K562 (cell line): ENCODE data around the gene NHSL2. TPM values are rescaled to one million over a fixed set of nuclear protein-coding genes. Genes with fewer than 3 reads are reported as not detected.
"Not testable (repeated sequence)": the region's sequence is repeated elsewhere in the genome, so short reads cannot be mapped to it uniquely, and the experiment has no call there.

Experiments used
- ATAC-seq: fragments of 200-7000 bp; cut with Tn5 transposase; 3 replicates; pipeline ENCODE4 v1.9.1; 2020; ENCODE audit warnings: moderate library complexity
- BruUV-seq: library from RNA; stranded (reverse); fragments of 400-500 nt; replicated peaks from 2 replicates; lab custom pipeline; 2021; lab: Mats Ljungman, UMichigan
- CTCF ChIA-PET: fragments of 300-600 bp; formaldehyde crosslinking; extraction: SDS; loops from one replicate; lab custom pipeline; 2021; ENCODE audit warnings: low intra/inter-chr PET ratio; lab: Yijun Ruan, JAX
- POLR2A ChIA-PET: fragments of 300-600, 350-650 bp; sonication (Branson Sonifier 250); formaldehyde crosslinking; extraction: SDS; loops from one replicate; lab custom pipeline; 2021; ENCODE audit warnings: antibody characterized with exemption, inconsistent platforms; lab: Yijun Ruan, JAX
- DNase-seq, 4 experiments: peaks; one replicate each; pipeline versions ENCODE4 v3.0.0 to v3.0.0-alpha.2; 2011 to 2018; ENCODE audit warnings: low spot score in 3 of 4, mixed read lengths in 3 of 4; ENCODE audit errors: extremely low read depth in 1 of 4
- FAIRE-seq: peaks from 2 replicates; lab custom pipeline; 2011; peaks lifted over from hg19 to GRCh38; lab: Jason Lieb, UNC
- H2AFZ ChIP-seq: 2 replicates; pipeline ENCODE4 v1.6.0; 2011; ENCODE audit warnings: low read depth, low read length, control low read depth, inconsistent platforms
- H3K27ac ChIP-seq: fragments of 200-600 bp; 3 replicates; pipeline ENCODE4 v1.8.0; 2011; ENCODE audit warnings: low read depth, mild to moderate bottlenecking, control low read depth, inconsistent platforms, low read length, moderate library complexity, mixed read lengths; ENCODE audit errors: extremely low read depth
- H3K27me3 ChIP-seq, 2 experiments: fragments of 300-600 bp in 1 of 2; 2 replicates in 1 of 2; 3 replicates in 1 of 2; pipeline versions ENCODE4 v1.6.0 to v1.8.0; 2011; ENCODE audit warnings: inconsistent platforms in 2 of 2, low read length in 2 of 2, mild to moderate bottlenecking in 1 of 2, mixed read lengths in 1 of 2, moderate library complexity in 1 of 2; ENCODE audit not compliant: control insufficient read depth in 2 of 2, insufficient read depth in 2 of 2
- H3K36me3 ChIP-seq: fragments of 300-600 bp; 3 replicates; pipeline ENCODE4 v1.8.0; 2011; ENCODE audit warnings: mild to moderate bottlenecking, low read length, inconsistent platforms; ENCODE audit not compliant: control insufficient read depth, insufficient read depth
- H3K4me1 ChIP-seq, 2 experiments: fragments of 200-600 bp in 1 of 2; replicated peaks in 1 of 2; 2 replicates in 1 of 2; 3 replicates in 1 of 2; pipeline versions ENCODE4 v1.5.1 to v1.8.0; 2011; ENCODE audit warnings: inconsistent platforms in 2 of 2, low read length in 2 of 2, mild to moderate bottlenecking in 1 of 2, mixed read lengths in 1 of 2, moderate library complexity in 1 of 2; ENCODE audit not compliant: control insufficient read depth in 2 of 2, insufficient read depth in 2 of 2
- H3K4me2 ChIP-seq: 2 replicates; pipeline ENCODE4 v1.6.1; 2011; ENCODE audit warnings: low read length, control low read depth, inconsistent platforms, mixed read lengths; ENCODE audit not compliant: insufficient read depth
- H3K4me3 ChIP-seq: fragments of 200-600 bp; sonication (generic), shearing (Covaris generic); 2 replicates; pipeline ENCODE4 v1.5.1; 2016; ENCODE audit warnings: control low read depth, inconsistent platforms
- H3K79me2 ChIP-seq: fragments of 200-600 bp; 3 replicates; pipeline ENCODE4 v1.8.0; 2011; ENCODE audit warnings: low read length, inconsistent platforms; ENCODE audit not compliant: control insufficient read depth, insufficient read depth
- H3K9ac ChIP-seq, 2 experiments: 2 replicates each; pipeline versions ENCODE4 v1.6.0 to v1.6.1; 2011; ENCODE audit warnings: low read depth in 2 of 2, low read length in 2 of 2, control low read depth in 1 of 2, inconsistent platforms in 1 of 2, mild to moderate bottlenecking in 1 of 2, mixed read lengths in 1 of 2; ENCODE audit not compliant: insufficient read depth in 1 of 2
- H3K9me1 ChIP-seq: one replicate; pipeline ENCODE4 v1.6.0; 2011; ENCODE audit warnings: inconsistent platforms, mild to moderate bottlenecking, low read length, moderate library complexity; ENCODE audit not compliant: control insufficient read depth, insufficient read depth
- H3K9me3 ChIP-seq: replicated peaks from 2 replicates; pipeline ENCODE4 v1.5.1; 2011; ENCODE audit warnings: low read depth, low read length, inconsistent platforms; ENCODE audit not compliant: control insufficient read depth, insufficient read depth
- H4K20me1 ChIP-seq: replicated peaks from 2 replicates; pipeline ENCODE4 v1.6.1; 2011; ENCODE audit warnings: low read length, inconsistent platforms, mixed read lengths; ENCODE audit not compliant: control insufficient read depth, insufficient read depth
- WGBS: fragments of 100-300 bp; shearing (Covaris generic); methylation state at CpG from one replicate; pipeline ENCODE4 v1.1.6; 2016; ENCODE audit warnings: low coverage, mixed read lengths; ENCODE audit not compliant: insufficient coverage; ENCODE audit errors: missing lambda C conversion rate; 5-methylcytosine and 5-hydroxymethylcytosine counted together
- in situ Hi-C: fragments of 300-500 bp; cut with MboI; formaldehyde crosslinking; loops from 4 replicates; pipeline ENCODE4 v1.15.0; 2018; ENCODE audit warnings: inconsistent platforms, mixed read lengths
- intact Hi-C: fragments of 100-400 bp; cut with micrococcal nuclease; formaldehyde crosslinking; loops from 2 replicates; pipeline ENCODE4 v1.14.2; 2022
- polyA plus RNA-seq, 8 experiments: library from polyadenylated mRNA; depleted of rRNA in 4 of 8; stranded (reverse) in 5 of 8; unstranded in 3 of 8; fragments of >200 nt; fragmentation: Nextera tagmentation in 2 of 8; fragmentation: Illumina TruSeq in 1 of 8; extraction: Ambion mirVana in 2 of 8; extraction: Trizol in 1 of 8; gene quantifications; 2 replicates each; pipeline versions ENCODE4 v1.2.1 to v1.2.3, GENCODE V29; 2011 to 2014; ENCODE audit warnings: inconsistent platforms in 1 of 8, missing spikeins in 1 of 8
- total RNA-seq, 7 experiments: library from RNA; depleted of rRNA in 6 of 7; stranded (reverse); fragments of >200 nt in 6 of 7; fragmentation: Illumina TruSeq in 2 of 7; extraction: Trizol in 2 of 7; gene quantifications; 2 replicates each; pipeline versions ENCODE4 v1.2.1 to v1.2.3, GENCODE V29; 2011 to 2021; ENCODE audit warnings: low replicate concordance in 1 of 7
- TF ChIP-seq, protein P1 (sequence below): fragments of 200-800 bp; sonication (Bioruptor generic); IDR thresholded peaks from 2 replicates; pipeline ENCODE4 v1.6.1; 2016; ENCODE audit warnings: missing genetic modification characterization, missing compliant biosample characterization
- TF ChIP-seq, protein P2 (sequence below): IDR thresholded peaks from 3 replicates; pipeline ENCODE4 v1.6.1; 2011; ENCODE audit warnings: borderline replicate concordance, mild to moderate bottlenecking, moderate library complexity; ENCODE audit not compliant: insufficient read length; ENCODE audit errors: extremely low read depth

The NHSL2 gene
- total and polyA plus RNA-seq, 9 of the 15 experiments (the other 6 are each of a cell fraction or from before 2014, with no cell fraction given), result 0.02 TPM; not detected in 8

DNA sequence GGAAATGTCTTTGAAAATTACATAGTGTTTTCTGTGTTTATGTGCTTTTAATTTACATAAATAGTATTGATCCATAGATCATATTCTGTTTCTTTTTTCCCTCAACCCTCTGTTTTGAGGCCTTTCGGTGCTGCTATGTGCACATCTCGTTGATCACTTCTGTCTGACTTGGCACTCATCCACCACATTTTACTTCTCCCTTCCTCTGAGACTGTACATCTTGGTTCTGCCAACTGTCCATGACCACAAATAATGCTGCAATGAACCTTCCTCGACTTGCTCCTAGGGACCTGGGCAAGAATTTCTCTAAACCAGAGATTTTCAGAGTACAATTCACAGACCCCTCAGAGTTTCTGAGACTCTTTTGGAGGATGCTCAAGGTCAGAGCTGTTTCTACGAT, 146.7 kb downstream of the NHSL2 start (continued):
- TF ChIP-seq, protein P1, sequence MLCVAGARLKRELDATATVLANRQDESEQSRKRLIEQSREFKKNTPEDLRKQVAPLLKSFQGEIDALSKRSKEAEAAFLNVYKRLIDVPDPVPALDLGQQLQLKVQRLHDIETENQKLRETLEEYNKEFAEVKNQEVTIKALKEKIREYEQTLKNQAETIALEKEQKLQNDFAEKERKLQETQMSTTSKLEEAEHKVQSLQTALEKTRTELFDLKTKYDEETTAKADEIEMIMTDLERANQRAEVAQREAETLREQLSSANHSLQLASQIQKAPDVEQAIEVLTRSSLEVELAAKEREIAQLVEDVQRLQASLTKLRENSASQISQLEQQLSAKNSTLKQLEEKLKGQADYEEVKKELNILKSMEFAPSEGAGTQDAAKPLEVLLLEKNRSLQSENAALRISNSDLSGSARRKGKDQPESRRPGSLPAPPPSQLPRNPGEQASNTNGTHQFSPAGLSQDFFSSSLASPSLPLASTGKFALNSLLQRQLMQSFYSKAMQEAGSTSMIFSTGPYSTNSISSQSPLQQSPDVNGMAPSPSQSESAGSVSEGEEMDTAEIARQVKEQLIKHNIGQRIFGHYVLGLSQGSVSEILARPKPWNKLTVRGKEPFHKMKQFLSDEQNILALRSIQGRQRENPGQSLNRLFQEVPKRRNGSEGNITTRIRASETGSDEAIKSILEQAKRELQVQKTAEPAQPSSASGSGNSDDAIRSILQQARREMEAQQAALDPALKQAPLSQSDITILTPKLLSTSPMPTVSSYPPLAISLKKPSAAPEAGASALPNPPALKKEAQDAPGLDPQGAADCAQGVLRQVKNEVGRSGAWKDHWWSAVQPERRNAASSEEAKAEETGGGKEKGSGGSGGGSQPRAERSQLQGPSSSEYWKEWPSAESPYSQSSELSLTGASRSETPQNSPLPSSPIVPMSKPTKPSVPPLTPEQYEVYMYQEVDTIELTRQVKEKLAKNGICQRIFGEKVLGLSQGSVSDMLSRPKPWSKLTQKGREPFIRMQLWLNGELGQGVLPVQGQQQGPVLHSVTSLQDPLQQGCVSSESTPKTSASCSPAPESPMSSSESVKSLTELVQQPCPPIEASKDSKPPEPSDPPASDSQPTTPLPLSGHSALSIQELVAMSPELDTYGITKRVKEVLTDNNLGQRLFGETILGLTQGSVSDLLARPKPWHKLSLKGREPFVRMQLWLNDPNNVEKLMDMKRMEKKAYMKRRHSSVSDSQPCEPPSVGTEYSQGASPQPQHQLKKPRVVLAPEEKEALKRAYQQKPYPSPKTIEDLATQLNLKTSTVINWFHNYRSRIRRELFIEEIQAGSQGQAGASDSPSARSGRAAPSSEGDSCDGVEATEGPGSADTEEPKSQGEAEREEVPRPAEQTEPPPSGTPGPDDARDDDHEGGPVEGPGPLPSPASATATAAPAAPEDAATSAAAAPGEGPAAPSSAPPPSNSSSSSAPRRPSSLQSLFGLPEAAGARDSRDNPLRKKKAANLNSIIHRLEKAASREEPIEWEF (CRISPR knock-in tag), result no peak

DNA sequence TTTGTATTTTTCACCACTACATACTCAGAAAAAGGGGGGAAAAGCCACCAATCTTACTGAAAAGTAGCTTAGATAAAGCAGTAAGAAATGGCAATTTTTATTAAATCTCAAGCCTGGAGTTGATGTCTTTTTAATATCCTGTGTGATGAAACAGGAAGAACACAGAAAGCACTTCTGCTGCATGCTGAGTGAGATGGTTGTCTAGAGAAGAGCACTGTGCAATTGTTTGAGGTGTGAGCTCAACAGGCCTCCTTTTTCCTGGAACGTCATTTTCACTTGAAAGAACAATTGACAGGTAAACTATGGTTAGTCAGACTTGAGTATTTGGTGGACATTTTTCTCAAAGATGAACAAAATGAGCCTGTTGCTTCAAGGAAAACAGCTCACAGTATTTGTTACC, 147.2 kb downstream of the NHSL2 start:
- ATAC-seq (no peak), DNase-seq (no peak), FAIRE-seq (no peak)
- peaks cover 0 to 21% of the 10 kb centered on the region in 2 experiments; a peak in 2 of 5 replicates for H3K27me3 ChIP-seq
- ChIA-PET CTCF (no interaction called here), POLR2A (interaction anchor here (1.6 kb wide), 1 partner anchor 19 kb away, joined by 3 read pairs; no protein-coding TSS in a partner anchor)
- H3K4me3 ChIP-seq, result no peak overlapping the region
- no peaks in the 10 kb centered on the region for H3K9me3 ChIP-seq
- no peaks in the 10 kb centered on the region for H3K36me3 ChIP-seq
- no peak overlapping the region for H3K9ac ChIP-seq
- no peak overlapping the region for H2AFZ ChIP-seq
- in situ Hi-C loops, result no loop called here
- no peaks in the 10 kb centered on the region for H4K20me1 ChIP-seq
- H3K4me1 ChIP-seq, result no peaks in the 10 kb centered on the region
- TF ChIP-seq, protein P2, sequence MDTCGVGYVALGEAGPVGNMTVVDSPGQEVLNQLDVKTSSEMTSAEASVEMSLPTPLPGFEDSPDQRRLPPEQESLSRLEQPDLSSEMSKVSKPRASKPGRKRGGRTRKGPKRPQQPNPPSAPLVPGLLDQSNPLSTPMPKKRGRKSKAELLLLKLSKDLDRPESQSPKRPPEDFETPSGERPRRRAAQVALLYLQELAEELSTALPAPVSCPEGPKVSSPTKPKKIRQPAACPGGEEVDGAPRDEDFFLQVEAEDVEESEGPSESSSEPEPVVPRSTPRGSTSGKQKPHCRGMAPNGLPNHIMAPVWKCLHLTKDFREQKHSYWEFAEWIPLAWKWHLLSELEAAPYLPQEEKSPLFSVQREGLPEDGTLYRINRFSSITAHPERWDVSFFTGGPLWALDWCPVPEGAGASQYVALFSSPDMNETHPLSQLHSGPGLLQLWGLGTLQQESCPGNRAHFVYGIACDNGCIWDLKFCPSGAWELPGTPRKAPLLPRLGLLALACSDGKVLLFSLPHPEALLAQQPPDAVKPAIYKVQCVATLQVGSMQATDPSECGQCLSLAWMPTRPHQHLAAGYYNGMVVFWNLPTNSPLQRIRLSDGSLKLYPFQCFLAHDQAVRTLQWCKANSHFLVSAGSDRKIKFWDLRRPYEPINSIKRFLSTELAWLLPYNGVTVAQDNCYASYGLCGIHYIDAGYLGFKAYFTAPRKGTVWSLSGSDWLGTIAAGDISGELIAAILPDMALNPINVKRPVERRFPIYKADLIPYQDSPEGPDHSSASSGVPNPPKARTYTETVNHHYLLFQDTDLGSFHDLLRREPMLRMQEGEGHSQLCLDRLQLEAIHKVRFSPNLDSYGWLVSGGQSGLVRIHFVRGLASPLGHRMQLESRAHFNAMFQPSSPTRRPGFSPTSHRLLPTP, result no peak
- intact Hi-C loops, result no loop called here
- WGBS, result 0% methylated on average over 1 of the region's 1 CpG
- H3K4me2 ChIP-seq, result no peak overlapping the region
- no peaks in the 10 kb centered on the region for H3K79me2 ChIP-seq
- no peak overlapping the region for H3K27ac ChIP-seq
- no peaks in the 10 kb centered on the region for H3K9me1 ChIP-seq
- no TSS peak for BruUV-seq

DNA sequence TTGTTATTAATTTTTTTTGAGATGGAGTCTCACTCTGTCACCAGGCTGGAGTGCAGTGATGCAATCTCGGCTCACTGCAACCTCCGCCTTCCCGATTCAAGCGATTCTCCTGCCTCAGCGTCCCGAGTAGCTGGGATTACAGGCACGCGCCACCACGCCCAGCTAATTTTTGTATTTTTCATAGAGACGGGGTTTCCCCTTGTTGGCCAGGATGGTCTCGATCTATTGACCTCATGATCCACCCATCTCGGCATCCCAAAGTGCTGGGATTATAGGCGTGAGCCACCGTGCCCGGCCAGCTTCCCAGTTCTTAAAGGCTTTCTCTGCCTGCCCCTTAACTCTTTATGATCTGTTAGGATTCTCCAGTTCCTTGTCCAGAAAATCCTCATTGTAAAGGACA, 147.7 kb downstream of the NHSL2 start:
- H4K20me1 ChIP-seq, CTCF ChIA-PET, FAIRE-seq, H3K4me2 ChIP-seq, H3K9me1 ChIP-seq, H3K4me1 ChIP-seq, H3K36me3 ChIP-seq, H2AFZ ChIP-seq, DNase-seq, H3K9me3 ChIP-seq, H3K4me3 ChIP-seq, H3K9ac ChIP-seq, H3K27ac ChIP-seq, BruUV-seq, intact Hi-C loops, H3K79me2 ChIP-seq, in situ Hi-C loops, ATAC-seq: not testable (repeated sequence)
- POLR2A ChIA-PET, result interaction anchor here (1.6 kb wide), 1 partner anchor 19 kb away, joined by 3 read pairs; no protein-coding TSS in a partner anchor
- H3K27me3 ChIP-seq, result peaks cover 0 to 21% of the 10 kb centered on the region in 2 experiments; a peak in 2 of 5 replicates
- 0% methylated on average over 11 of the region's 15 CpGs for WGBS
